Breast epithelium (tissue), 3 donors: ENCODE data around the gene CIAO3.

Source experiments
- CTCF ChIP-seq, 3 donors: fragments of 450-650 bp; IDR thresholded peaks; one replicate each; pipeline ENCODE4 v1.5.1; 2016 to 2017; ENCODE audit warnings: antibody characterized with exemption in 3 of 3, mild to moderate bottlenecking in 3 of 3, moderate library complexity in 3 of 3
- POLR2AphosphoS5 ChIP-seq, 3 donors: sonication (generic); formaldehyde crosslinking; IDR thresholded peaks; one replicate each; pipeline ENCODE4 v1.6.1; 2017; ENCODE audit warnings: antibody characterized with exemption in 3 of 3

DNA sequence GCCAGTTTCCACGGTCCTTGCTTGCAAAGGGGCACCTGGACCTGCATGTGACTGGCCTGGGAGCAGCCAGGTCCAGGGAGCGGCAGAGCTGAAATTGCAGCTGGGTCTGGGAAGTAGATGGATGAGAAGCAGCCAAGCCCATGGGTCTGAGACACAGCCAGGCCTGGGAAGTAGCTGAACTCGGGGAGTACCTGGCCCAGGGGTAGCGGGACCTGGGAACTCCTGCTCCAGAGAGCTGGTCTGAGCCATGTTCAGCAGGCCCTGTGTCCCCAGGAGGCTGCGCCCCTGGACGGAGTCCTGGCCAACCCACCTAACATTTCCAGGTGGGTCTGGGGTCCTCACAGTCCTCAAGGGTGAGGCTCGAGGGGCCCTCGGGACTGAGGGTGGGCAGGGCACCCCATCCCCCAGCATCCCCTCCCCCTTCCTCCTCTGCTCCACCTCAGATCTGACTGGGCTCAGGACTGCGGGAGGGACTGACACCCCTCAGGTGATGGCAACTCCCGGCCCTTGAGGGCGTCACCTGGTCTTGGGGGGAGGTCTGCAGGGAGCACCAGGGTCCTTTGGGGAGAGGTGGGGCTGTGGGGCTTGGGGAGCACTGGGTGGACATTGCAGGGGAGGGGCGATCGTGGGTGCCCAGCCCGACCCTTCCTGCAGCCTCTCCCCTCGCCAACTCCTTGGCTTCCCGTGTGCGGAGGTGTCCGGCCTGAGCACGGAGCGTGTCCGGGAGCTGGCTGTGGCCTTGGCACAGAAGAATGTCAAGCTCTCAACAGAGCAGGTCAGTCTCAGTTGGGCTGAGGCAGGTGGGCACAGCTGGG is 22.8 kb upstream of the CIAO3 start:
- TF ChIP-seq CTCF (IDR thresholded peaks at IDR 0.05), result no peak
- no peak for TF ChIP-seq POLR2AphosphoS5 (IDR thresholded peaks at IDR 0.05)
